ENCODE measurements around the gene FBXO11.

DNA sequence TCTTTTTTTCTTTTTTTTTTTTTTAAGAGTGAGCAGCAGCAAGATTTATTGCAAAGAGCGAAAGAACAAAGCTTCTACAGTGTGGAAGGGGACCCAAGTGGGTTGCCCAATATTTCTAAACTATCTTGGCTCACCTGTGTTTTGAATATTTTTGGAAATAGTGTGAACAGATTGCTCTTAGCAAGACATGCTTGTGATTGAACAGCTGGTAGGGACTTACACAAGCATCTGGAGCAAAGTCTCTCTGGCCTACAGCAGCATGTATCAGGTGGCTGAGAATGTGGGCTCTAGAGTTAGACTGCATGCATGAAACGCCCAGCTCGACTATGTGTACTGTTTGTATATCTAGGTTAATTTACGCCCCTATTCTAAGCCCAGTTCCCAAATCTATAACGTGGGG is 40.3 kb upstream of the FBXO11 start:
- TF ChIP-seq, protein P1, sequence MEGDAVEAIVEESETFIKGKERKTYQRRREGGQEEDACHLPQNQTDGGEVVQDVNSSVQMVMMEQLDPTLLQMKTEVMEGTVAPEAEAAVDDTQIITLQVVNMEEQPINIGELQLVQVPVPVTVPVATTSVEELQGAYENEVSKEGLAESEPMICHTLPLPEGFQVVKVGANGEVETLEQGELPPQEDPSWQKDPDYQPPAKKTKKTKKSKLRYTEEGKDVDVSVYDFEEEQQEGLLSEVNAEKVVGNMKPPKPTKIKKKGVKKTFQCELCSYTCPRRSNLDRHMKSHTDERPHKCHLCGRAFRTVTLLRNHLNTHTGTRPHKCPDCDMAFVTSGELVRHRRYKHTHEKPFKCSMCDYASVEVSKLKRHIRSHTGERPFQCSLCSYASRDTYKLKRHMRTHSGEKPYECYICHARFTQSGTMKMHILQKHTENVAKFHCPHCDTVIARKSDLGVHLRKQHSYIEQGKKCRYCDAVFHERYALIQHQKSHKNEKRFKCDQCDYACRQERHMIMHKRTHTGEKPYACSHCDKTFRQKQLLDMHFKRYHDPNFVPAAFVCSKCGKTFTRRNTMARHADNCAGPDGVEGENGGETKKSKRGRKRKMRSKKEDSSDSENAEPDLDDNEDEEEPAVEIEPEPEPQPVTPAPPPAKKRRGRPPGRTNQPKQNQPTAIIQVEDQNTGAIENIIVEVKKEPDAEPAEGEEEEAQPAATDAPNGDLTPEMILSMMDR (conservative IDR thresholded peaks at IDR 0.05) = no peak
- no peak for TF ChIP-seq EZH2 (IDR thresholded peaks at IDR 0.05; ENCODE audit: low read depth)

All from PC-9 (cell line).